Measurements from ENCODE around the gene MLLT3.

Gene MLLT3

GRCh38 chr9:20618361-20618802, 3.9 kb downstream of the MLLT3 start:
- Histone ChIP-seq H3K4me3 (ENCODE audit: low read length, poor library complexity, severe bottlenecking) (peak overlapping the region; percentile 87), H3K27me3 (ENCODE audit: insufficient read depth, low read length, poor library complexity, severe bottlenecking) (no peaks in the 10 kb centered on the region), H3F3A (ENCODE audit: low read depth) (peaks cover 3% of the 10 kb centered on the region; the same call in 1 of the 2 replicates), H3K9ac (ENCODE audit: low read depth, low read length, poor library complexity, severe bottlenecking) (peak overlapping the region; percentile 85), H3K9me2 (replicated peaks; ENCODE audit: low read depth, low read length) (no peaks in the 10 kb centered on the region), H2AFZ (ENCODE audit: low read length) (no peak overlapping the region), H3K4me1 (ENCODE audit: insufficient read depth, low read length, poor library complexity, severe bottlenecking) (peaks cover 39% of the 10 kb centered on the region), H3K36me3 (ENCODE audit: insufficient read depth, low read length) (no peaks in the 10 kb centered on the region), H3K79me2 (ENCODE audit: insufficient read depth, low read length) (peaks cover 80% of the 10 kb centered on the region), H4K20me1 (ENCODE audit: insufficient read depth, low read length, poor library complexity, severe bottlenecking) (peaks cover 49% of the 10 kb centered on the region), H3K4me2 (ENCODE audit: low read depth, low read length, poor library complexity, severe bottlenecking) (peak overlapping the region; percentile 97), H3K9me3 (ENCODE audit: insufficient read depth, low read depth, low read length) (no peaks in the 10 kb centered on the region)
- no peak for TF ChIP-seq CTCF (conservative IDR thresholded peaks at IDR 0.05; ENCODE audit: low read length)
- no peak for TF ChIP-seq EZH2phosphoT487 (IDR thresholded peaks at IDR 0.05; ENCODE audit: borderline replicate concordance)

- Histone ChIP-seq H3K4me2 (ENCODE audit: low read depth, low read length, poor library complexity, severe bottlenecking) (peak overlapping the region; percentile 97), H3K9me3 (ENCODE audit: insufficient read depth, low read depth, low read length) (no peaks in the 10 kb centered on the region), H3K36me3 (ENCODE audit: insufficient read depth, low read length) (no peaks in the 10 kb centered on the region), H3K79me2 (ENCODE audit: insufficient read depth, low read length) (peaks cover 96% of the 10 kb centered on the region), H4K20me1 (ENCODE audit: insufficient read depth, low read length, poor library complexity, severe bottlenecking) (peaks cover 65% of the 10 kb centered on the region), H3K4me3 (ENCODE audit: low read length, poor library complexity, severe bottlenecking) (peak overlapping the region; percentile 87), H3K9me2 (replicated peaks; ENCODE audit: low read depth, low read length) (no peaks in the 10 kb centered on the region), H3K27me3 (ENCODE audit: insufficient read depth, low read length, poor library complexity, severe bottlenecking) (no peaks in the 10 kb centered on the region), H3K9ac (ENCODE audit: low read depth, low read length, poor library complexity, severe bottlenecking) (peak overlapping the region; percentile 6), H3F3A (ENCODE audit: low read depth) (no peaks in the 10 kb centered on the region; the same call in 1 of the 2 replicates), H3K4me1 (ENCODE audit: insufficient read depth, low read length, poor library complexity, severe bottlenecking) (peaks cover 52% of the 10 kb centered on the region), H2AFZ (ENCODE audit: low read length) (no peak overlapping the region)
- TF ChIP-seq CTCF (conservative IDR thresholded peaks at IDR 0.05; ENCODE audit: low read length) (no peak), EZH2phosphoT487 (IDR thresholded peaks at IDR 0.05; ENCODE audit: borderline replicate concordance) (no peak)
These were observed 5.5 kb downstream of the MLLT3 start for GRCh38 chr9:20616808-20617207.

GRCh38 chr9:20614602-20615216, 7.6 kb downstream of the MLLT3 start:
- Histone ChIP-seq H3K4me2 (ENCODE audit: low read depth, low read length, poor library complexity, severe bottlenecking) (peak overlapping the region; percentile 16), H3K9me2 (replicated peaks; ENCODE audit: low read depth, low read length) (no peaks in the 10 kb centered on the region), H3K9ac (ENCODE audit: low read depth, low read length, poor library complexity, severe bottlenecking) (no peak overlapping the region), H3K79me2 (ENCODE audit: insufficient read depth, low read length) (peaks cover 96% of the 10 kb centered on the region), H3K9me3 (ENCODE audit: insufficient read depth, low read depth, low read length) (no peaks in the 10 kb centered on the region), H3K27me3 (ENCODE audit: insufficient read depth, low read length, poor library complexity, severe bottlenecking) (no peaks in the 10 kb centered on the region), H4K20me1 (ENCODE audit: insufficient read depth, low read length, poor library complexity, severe bottlenecking) (peaks cover 75% of the 10 kb centered on the region), H3K4me1 (ENCODE audit: insufficient read depth, low read length, poor library complexity, severe bottlenecking) (peaks cover 69% of the 10 kb centered on the region), H3F3A (ENCODE audit: low read depth) (no peaks in the 10 kb centered on the region; the same call in 1 of the 2 replicates), H3K36me3 (ENCODE audit: insufficient read depth, low read length) (no peaks in the 10 kb centered on the region), H2AFZ (ENCODE audit: low read length) (no peak overlapping the region), H3K4me3 (ENCODE audit: low read length, poor library complexity, severe bottlenecking) (no peak overlapping the region)
- TF ChIP-seq CTCF (conservative IDR thresholded peaks at IDR 0.05; ENCODE audit: low read length): no peak
- TF ChIP-seq EZH2phosphoT487 (IDR thresholded peaks at IDR 0.05; ENCODE audit: borderline replicate concordance): no peak

Data from Loucy (cell line).